Measurements from ENCODE around the gene TCOF1.

The TCOF1 gene

GRCh38 chr5:150431048-150431447 lies 73.6 kb downstream of the TCOF1 start:
- no peak for DNase-seq (ENCODE audit: low read depth)

- DNase-seq (ENCODE audit: low read depth), result no peak
These were observed 74.1 kb downstream of the TCOF1 start for GRCh38 chr5:150431574-150431973.

- DNase-seq (ENCODE audit: low read depth), result peak; percentile 52
These were observed 77.0 kb downstream of the TCOF1 start for GRCh38 chr5:150434464-150434863.

GRCh38 chr5:150436141-150436680 lies 78.7 kb downstream of the TCOF1 start:
- DNase-seq (ENCODE audit: low read depth), result peak; percentile 54

- no peak for DNase-seq (ENCODE audit: low read depth)
These were observed 81.5 kb downstream of the TCOF1 start for GRCh38 chr5:150438873-150439546.

- no peak for DNase-seq (ENCODE audit: low read depth)
These were observed 83.7 kb downstream of the TCOF1 start for GRCh38 chr5:150440948-150441812.

- no peak for DNase-seq (ENCODE audit: low read depth)
These were observed 84.6 kb downstream of the TCOF1 start for GRCh38 chr5:150441813-150442698.

GRCh38 chr5:150442699-150443080 lies 85.2 kb downstream of the TCOF1 start:
- no peak for DNase-seq (ENCODE audit: low read depth)

GRCh38 chr5:150443242-150444075 lies 86.0 kb downstream of the TCOF1 start:
- DNase-seq (ENCODE audit: low read depth), result no peak

GRCh38 chr5:150444770-150445169 lies 87.3 kb downstream of the TCOF1 start:
- DNase-seq (ENCODE audit: low read depth), result no peak

- DNase-seq (ENCODE audit: low read depth), result no peak
These were observed 88.6 kb downstream of the TCOF1 start for GRCh38 chr5:150446088-150446487.

GRCh38 chr5:150446583-150446982 lies 89.1 kb downstream of the TCOF1 start:
- DNase-seq (ENCODE audit: low read depth), result no peak

- no peak for DNase-seq (ENCODE audit: low read depth)
These were observed 89.7 kb downstream of the TCOF1 start for GRCh38 chr5:150447188-150447587.

GRCh38 chr5:150448334-150448733 lies 90.8 kb downstream of the TCOF1 start:
- DNase-seq (ENCODE audit: low read depth), result no peak

- no peak for DNase-seq (ENCODE audit: low read depth)
These were observed 91.5 kb downstream of the TCOF1 start for GRCh38 chr5:150448952-150449516.

All from non-pigmented ciliary epithelial cell (primary cell).